OCI-LY1 (cell line): ENCODE results near the gene GRK4.
"Not testable (repeated sequence)": the region's sequence is repeated elsewhere in the genome, so short reads cannot be mapped to it uniquely, and the experiment has no call there.

Source experiments
- EZH2 ChIP-seq: fragments of 200-600 bp; sonication (generic), shearing (Covaris generic); IDR thresholded peaks from 2 replicates; pipeline ENCODE4 v1.8.0; 2017; ENCODE audit warnings: borderline replicate concordance, mixed run types, mild to moderate bottlenecking, antibody characterized with exemption, low read length, moderate library complexity, mixed read lengths
- TF ChIP-seq, protein P1 (sequence below): fragments of 200-600 bp; sonication (generic), shearing (Covaris generic); IDR thresholded peaks from 2 replicates; pipeline ENCODE4 v1.5.1; 2017; ENCODE audit warnings: mild to moderate bottlenecking, antibody characterized with exemption, low read length, moderate library complexity, mixed read lengths

DNA sequence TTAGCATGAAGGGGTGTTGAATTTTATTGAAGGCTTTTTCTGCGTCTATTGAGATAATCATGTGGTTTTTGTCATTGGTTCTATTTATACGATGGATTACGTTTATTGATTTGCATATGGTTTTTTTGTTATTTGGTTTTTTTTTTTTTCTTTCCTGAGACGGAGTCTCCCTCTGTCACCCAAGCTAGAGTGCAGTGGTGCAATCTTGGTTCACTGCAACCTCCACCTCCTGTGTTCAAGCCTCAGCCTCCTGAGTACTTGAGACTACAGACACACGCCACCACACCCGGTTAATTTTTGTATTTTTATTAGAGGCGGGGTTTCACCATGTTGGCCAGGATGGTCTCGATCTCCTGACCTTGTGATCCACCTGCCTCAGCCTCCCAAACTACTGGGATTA lies 44.7 kb upstream of the GRK4 start:
- TF ChIP-seq, protein P1, sequence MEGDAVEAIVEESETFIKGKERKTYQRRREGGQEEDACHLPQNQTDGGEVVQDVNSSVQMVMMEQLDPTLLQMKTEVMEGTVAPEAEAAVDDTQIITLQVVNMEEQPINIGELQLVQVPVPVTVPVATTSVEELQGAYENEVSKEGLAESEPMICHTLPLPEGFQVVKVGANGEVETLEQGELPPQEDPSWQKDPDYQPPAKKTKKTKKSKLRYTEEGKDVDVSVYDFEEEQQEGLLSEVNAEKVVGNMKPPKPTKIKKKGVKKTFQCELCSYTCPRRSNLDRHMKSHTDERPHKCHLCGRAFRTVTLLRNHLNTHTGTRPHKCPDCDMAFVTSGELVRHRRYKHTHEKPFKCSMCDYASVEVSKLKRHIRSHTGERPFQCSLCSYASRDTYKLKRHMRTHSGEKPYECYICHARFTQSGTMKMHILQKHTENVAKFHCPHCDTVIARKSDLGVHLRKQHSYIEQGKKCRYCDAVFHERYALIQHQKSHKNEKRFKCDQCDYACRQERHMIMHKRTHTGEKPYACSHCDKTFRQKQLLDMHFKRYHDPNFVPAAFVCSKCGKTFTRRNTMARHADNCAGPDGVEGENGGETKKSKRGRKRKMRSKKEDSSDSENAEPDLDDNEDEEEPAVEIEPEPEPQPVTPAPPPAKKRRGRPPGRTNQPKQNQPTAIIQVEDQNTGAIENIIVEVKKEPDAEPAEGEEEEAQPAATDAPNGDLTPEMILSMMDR = not testable (repeated sequence)
- TF ChIP-seq EZH2 = not testable (repeated sequence)
